Cardiac fibroblast (primary cell): ENCODE results near the gene PHF14.

Source experiments
- DNase-seq, 2 donors: peaks; one replicate each; pipeline versions ENCODE4 v3.0.0 to v3.0.0-alpha.2; 2010; ENCODE audit warnings: low read depth in 2 of 2
- H3K4me3 ChIP-seq, 2 donors: replicated peaks in 1 of 2; 1 replicate in 1 of 2; 2 replicates in 1 of 2; pipeline ENCODE4 v1.5.1; 2011; ENCODE audit warnings: low read depth in 2 of 2, low read length in 2 of 2, mild to moderate bottlenecking in 2 of 2, moderate library complexity in 1 of 2
- CTCF ChIP-seq: IDR thresholded peaks from one replicate; pipeline ENCODE4 v1.5.1; 2011; ENCODE audit warnings: low read depth, mild to moderate bottlenecking, low read length, inconsistent platforms

The PHF14 gene

GRCh38 chr7:11161499-11161898 lies 187.8 kb downstream of the PHF14 start:
- DNase-seq: no peak
- H3K4me3 ChIP-seq: no peak overlapping the region
- TF ChIP-seq CTCF: no peak

- no peak for DNase-seq
- no peak for TF ChIP-seq CTCF
- no peak overlapping the region for H3K4me3 ChIP-seq
These were observed 189.5 kb downstream of the PHF14 start for GRCh38 chr7:11163220-11163619.

GRCh38 chr7:11166051-11166450 lies 192.4 kb downstream of the PHF14 start:
- H3K4me3 ChIP-seq: no peak overlapping the region
- no peak for DNase-seq
- TF ChIP-seq CTCF: no peak

GRCh38 chr7:11168650-11169170 lies 195.0 kb downstream of the PHF14 start:
- no peak overlapping the region for H3K4me3 ChIP-seq
- DNase-seq: no peak
- TF ChIP-seq CTCF: no peak

GRCh38 chr7:11170175-11170574 lies 196.5 kb downstream of the PHF14 start:
- no peak overlapping the region for H3K4me3 ChIP-seq
- no peak for DNase-seq
- no peak for TF ChIP-seq CTCF

- no peak overlapping the region for H3K4me3 ChIP-seq
- no peak for DNase-seq
- TF ChIP-seq CTCF: no peak
These were observed 197.3 kb downstream of the PHF14 start for GRCh38 chr7:11170863-11171568.
